Posterior vena cava (tissue), 2 donors: ENCODE data around the gene ENO4. TPM values are rescaled to one million over a fixed set of nuclear protein-coding genes. Genes with fewer than 3 reads are reported as not detected.

Experiments used
- DNase-seq: peaks from one replicate; pipeline ENCODE4 v3.0.0-alpha.2; 2020; ENCODE audit warnings: low spot score
- intact Hi-C, 2 donors: fragments of 100-400 bp; cut with DNase I; formaldehyde crosslinking; loops; one replicate each; pipeline versions ENCODE4 v1.14.1 to v1.14.2; 2022 to 2023
- total RNA-seq, 2 donors: library from RNA; stranded (reverse); fragmentation: NEBNext Ultra II Directional; extraction: Animal tissue kit (Norgen Biotek cat#: 25700); gene quantifications; one replicate each; pipeline ENCODE4 v1.2.1, GENCODE V29; 2021
- donor health status: DM: yes; HTN: yes; CAD: no.
- donor health status: DM: yes; HTN: yes; CAD: no.

ENO4 gene
- total RNA-seq, 2 donors from 2014 or later: 0.32 TPM; not detected in 1

DNA sequence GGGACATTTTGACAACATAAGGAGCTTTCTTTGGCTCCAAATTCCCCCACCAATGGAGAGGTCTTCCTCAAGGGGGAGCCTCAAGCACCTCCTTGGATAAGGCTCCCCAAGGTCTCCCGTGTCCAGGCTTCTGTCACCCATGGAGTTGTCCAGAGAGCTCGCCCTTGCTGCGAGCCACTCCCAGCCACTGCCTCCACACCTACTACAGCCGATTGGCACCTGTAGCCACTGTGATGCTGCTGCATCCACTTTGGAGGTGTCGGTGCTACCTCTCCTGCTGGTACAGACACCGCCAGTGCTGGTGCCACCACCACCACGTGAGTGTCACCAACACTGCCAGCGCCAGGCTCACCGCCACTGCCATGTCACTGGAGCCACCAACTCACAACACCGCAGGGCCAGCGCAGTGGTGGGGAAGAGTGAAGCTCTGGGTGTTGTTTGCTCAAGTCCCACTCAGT, 22.1 kb upstream of the ENO4 start:
- no peak for DNase-seq
- intact Hi-C loops: no loop called here

DNA sequence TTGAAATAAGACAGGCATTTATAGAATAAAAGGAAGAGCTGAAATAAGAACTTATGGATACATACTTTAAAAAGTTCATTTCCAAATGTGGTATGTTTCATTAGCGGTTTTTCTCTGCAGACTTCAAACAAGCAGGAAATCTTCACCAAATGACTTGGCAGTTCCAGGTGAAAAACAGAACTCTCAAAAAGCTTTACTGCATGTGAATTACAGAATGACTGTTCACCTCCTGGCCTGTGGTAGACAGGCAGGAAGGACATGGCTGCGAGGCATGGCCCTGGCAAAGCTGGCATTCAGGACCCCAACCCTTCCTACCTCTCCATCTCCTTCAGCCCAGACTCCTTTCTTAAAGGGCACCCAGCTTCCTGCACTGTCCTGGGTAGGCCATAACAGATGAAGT, 21.2 kb upstream of the ENO4 start:
- intact Hi-C loops: no loop called here
- DNase-seq: no peak

DNA sequence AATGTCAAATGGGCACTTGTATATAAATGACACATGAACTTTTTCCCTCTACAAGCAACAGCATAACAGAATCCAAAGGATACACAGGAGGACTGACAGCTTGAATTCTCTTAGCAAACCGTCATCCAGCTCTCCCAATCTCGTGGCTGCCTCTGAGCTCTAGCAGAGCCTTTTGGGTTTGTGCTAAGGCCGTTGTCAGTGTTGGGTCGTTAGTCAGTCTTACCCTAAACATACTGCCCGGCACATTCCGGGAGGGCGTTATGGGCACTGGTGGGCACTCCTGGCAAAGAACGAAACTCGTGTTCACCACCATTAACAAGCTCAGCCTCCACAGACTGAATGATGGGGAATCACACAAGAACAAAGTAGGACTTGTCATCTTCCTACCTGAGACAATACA, 19.6 kb upstream of the ENO4 start:
- intact Hi-C loops: no loop called here
- no peak for DNase-seq

DNA sequence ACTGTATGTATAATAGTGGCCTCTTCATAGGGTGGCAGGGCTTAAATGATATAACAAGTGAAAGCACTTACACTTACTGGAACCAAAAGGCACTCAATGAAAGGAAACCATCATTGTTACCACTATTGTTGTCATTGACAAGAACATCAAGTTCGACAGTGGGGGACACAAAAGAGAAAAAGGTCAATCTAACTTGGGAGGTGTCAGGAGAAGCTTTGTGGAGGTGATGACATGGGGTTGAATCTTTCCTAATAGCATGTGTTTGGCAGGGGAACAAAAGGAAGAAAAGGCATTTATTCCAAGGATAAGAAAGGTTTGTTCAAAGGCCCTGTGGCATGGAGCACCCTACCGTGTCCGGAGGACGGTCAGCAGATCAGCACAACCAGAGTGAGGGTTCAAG, 18.2 kb upstream of the ENO4 start:
- intact Hi-C loops: no loop called here
- DNase-seq: no peak

DNA sequence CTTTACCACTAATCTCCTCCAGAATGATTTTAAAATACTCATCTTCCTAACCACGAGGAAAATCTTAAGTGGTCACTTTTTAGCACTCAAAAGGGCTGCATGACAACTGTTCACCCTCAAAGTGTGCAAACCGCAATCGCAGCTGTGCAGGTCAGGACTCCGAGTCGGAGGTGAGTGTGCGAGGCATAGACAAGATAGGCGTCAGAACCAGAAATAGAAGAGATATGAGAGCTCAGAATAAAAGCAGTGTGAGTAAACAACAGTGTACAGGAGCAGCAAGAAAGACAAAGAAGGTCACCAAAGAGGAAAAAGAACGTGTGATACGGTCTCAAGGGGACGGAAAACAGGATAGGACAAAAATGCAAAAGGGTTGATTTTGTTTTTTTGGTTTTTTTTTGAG, 17.5 kb upstream of the ENO4 start:
- no peak for DNase-seq
- intact Hi-C loops: no loop called here

DNA sequence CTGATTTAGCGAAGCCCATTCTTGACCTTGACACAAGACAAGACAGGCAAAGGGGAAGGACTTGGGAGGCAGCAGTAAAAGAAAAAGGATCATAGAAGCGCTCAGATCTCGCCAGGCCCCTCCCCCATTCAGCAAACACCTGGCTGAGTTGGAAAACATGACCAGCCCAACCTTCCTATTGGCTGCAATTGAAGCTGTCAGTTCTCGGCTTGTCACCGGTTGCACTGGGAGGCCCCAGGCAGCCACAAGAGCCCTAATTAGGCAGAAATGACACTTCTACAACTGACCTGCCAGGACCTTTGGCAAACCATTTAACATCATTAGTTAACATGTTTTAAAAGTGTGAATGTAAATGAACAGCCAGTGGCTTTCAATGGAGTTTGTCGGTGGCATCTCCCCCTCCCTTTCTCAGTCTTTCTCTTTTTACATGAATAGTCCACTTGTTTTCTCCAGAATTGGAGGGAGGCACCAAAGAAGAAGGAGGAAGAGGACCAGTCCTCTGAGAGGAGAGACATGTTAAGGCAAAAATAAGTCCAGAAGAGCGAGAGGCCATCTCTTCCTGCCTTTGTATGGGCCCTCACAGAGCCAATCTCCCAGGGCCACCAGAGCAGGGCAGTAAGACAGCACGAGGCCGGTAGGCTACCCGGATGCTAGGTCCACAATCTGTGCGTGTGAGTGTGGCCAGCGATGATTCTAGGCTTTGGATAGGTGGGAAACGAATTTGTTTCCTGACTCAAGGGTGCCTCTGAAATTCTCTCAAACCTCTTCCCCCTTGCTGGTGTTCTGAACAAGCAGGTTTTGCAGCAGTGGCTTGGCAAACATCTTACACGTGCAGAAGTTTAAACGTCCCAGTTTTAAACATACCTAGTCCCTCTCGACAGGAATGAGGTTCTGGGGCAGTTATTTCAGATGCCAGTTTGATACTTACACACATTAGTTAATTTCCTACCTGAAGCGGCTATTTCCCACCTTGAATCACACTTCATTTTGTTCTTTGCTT, 15.0 kb upstream of the ENO4 start:
- DNase-seq: no peak
- intact Hi-C loops: no loop called here

DNA sequence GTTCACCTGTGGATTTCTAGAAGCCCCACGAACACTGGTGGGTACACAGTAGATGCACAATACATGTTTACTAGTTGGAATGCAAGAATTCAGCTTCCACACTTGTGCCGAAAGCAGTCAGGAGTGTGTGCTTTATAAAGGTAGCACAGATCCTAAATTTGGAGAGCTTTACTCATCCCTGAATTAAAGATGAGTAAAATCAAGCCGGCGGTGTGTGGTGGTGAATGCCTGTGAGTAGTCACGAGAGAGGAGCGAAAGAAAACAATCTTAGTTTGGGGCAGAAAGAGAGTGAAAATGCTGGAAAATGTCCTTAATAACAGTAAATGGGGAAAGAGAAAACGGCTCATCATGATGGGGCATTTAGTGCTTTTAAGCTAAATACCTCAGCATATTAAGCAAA, 13.6 kb upstream of the ENO4 start:
- intact Hi-C loops: no loop called here
- DNase-seq: no peak

DNA sequence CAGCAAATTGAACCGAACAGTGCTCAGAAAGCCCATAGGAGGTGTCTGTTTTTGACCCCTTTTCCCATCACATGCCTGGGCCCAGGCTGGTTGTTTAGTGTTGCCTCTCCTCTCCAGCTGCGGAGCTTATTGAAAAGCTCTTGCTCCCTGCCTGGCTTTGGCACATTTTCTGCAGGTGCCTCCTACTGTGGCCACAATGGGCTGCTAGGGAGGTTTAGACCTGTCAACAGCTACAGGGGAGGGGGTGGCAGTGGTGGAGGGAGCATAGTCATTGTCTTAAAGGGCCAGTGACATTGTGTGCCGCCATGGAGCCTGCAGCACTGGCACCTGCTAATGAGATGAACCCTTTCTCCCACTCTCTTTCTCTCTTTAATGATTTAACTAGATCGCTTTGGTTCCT, 13.2 kb upstream of the ENO4 start:
- no peak for DNase-seq
- intact Hi-C loops: no loop called here

DNA sequence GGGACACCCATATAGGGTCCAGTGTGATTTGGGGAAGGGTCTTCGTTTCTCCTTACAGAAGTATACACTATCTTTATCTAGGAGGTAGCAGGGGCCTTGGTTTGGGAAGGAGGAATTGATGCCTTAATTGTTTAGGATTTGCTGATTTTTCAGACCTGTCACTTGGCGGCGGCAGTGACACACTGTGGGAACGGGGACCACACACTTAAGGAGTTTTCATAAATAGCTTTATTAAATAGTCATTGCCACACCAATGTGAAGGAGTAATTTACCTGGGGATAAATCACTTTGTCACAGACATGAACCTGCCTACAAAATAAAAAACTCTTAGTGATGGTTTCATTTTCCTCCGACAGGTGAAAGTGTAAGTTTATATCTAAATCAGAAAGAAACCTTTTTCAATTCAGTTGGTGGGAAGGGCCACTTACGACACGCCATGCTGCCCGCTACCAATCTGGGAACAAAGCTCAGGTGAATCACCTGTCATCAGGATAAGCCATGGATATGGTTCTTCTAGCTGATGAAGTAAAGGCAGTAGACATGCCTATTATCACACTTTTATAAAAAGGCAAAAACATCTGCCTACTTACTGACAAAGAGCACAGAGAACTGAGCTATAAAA, 12.3 kb upstream of the ENO4 start:
- no peak for DNase-seq
- intact Hi-C loops: no loop called here

DNA sequence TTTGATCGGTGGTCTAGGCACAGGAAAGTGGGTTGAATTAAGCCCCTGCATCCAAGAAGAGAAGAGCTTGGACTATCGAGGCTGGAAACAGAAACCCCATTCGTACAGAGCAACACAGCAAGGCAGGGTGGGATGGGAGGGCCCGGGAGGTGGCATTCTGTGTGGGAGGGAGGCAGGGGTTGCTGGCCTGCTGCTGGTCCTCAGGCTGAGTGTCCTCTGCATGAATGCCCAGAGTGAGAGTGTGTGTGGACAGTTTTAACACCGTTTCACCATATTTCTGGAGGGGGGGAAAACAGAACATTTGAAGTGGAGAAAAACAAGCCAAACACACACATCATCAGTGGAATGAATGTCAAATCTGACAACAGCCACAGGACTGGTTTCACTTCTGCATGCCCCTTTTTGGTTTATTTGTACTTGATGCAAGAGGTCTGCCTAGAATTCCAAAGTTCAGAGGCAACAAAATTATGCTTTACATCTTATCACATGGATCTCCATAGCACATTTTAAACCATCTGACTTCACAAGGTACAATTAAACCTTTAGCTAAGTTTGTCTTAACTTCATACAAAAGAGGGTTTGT, 11.1 kb upstream of the ENO4 start:
- no peak for DNase-seq
- intact Hi-C loops: no loop called here

DNA sequence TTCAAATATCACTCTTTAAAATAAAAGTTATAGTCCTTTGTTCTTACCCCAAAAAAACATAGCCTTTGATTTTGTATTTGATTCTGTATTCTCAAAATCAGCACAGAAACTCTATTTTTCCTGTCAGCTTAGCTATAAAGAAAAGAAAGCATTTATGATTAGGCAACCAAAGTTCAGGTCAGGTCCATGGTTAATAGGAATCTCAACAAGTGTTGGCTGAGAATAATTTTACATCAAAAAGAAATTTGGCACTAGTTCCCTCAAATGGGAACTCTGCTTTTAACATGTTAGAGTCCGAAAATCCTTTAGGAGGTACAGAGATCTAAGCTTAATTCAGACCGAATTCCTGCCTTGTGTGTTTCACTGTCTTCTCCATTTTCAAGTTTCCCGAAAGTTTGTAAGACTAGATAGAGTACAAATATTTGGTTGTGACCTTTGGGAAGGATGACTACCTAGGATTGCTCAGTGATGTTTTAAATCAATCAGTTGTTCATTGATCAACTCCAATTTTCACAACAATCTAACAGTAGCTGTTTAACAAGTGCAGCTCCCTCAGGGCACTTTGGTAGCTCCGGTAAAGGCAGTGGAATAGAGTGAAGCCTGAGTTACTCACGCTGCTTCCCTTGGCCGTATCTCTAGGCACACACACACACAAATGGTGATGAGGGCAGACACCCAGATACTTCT, 8.8 kb upstream of the ENO4 start:
- intact Hi-C loops: no loop called here
- no peak for DNase-seq

DNA sequence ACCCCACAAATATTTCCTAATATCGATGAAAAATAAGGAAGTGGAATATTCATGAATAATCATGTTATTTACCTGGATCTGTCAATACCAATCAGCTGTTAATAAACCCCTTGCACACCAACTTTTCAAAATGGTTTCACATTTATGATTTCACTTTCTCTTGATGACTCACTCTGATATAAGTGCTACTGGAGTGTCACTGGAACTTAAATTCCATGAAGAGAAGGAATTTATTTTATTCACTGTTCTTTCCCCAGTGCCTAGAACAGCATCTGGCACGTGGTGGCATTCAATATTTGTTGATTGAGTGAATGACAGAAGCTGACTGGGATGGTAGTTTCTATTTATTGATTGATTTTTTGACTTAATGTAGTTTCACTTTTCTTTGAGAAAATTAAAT, 3.5 kb upstream of the ENO4 start:
- intact Hi-C loops: no loop called here

DNA sequence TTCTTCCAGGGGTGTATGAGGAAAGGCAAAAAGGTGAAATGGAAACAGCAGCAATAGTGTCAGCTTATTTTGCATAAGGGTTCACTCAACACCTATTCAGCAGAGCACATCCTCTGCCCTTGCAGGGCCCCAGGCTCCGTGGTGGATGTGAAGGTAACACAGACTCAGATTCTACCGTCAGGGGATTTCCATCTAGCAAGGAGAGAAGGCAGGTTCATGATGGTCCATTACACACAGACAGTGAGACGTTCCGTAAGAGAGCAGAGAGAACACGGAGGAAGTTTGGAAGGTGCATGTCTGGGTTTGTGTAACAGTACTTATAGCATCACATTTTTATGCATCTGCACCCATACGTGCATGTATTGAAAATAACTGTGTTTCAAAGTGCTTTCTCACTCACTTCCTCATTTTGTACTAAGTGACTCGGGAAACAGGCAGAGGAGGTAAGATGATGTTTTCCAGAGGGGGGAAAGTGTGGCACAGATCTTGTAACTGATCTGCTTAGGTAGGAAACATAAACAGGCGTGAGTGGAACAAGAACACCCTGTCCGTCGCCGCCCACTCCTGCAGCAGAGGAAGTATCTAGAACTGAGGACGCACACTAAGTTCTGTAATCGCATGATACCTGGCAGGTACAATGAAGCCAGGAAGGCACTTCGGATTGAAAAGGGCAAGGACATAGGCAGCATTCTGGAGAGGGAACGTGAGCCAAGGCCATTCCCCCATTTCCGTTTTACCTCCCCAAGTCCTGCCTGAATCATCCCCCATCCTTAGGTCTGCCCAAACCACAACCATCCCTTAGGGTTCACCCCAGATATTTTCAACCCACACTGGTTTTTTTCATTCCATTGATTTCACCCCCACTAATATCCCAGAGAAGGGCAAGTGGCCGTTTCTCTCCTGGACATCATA, 1.0 kb upstream of the ENO4 start:
- intact Hi-C loops: no loop called here
- DNase-seq: no peak

More for the DNA sequence above, 3.5 kb upstream of the ENO4 start:
- DNase-seq: no peak

DNA sequence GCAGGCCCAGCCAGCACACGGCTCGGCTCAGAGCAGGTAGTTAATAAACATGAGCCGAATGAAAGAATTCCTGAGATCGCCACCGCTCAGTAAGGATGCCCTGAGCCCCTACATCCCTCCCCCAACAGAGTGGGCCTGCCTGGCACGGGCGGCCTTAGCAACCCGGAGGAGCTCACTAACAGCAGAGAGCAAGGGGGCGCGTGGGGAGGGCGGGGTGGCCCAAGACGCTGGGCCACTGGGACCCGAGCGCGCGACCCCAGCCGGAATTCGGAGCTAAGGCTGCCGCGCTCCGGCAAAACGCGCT, 403 bp upstream of the ENO4 start:
- DNase-seq: no peak

DNA sequence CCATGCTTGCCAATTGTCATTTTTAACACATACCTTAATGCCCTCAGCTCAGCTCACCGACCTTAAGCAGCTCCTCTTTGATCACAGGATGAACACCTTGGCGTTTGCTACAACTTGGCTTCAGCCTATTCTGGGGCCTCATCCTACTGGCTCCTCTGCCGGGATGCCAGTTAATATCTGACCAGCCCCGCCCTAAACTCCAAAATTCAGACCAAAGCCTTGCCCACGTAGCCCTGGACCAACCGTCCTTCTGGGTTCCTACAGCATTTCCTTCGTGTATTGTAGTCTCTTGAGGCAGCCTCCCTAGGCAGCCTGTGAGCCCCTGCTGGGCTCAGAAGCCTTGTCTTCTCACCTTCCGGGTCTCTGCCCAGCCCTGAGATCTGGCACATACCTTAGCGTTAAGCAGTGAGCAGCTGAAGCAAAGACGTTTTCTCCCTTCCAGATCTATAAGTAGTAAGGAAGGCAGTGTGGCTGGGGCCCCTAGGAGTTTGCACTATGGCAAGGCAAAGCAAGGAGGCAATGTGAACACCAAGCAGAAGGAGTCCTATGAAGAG, 836 bp downstream of the ENO4 start:
- intact Hi-C loops: no loop called here
- no peak for DNase-seq

More for the DNA sequence above, 403 bp upstream of the ENO4 start:
- intact Hi-C loops: no loop called here

DNA sequence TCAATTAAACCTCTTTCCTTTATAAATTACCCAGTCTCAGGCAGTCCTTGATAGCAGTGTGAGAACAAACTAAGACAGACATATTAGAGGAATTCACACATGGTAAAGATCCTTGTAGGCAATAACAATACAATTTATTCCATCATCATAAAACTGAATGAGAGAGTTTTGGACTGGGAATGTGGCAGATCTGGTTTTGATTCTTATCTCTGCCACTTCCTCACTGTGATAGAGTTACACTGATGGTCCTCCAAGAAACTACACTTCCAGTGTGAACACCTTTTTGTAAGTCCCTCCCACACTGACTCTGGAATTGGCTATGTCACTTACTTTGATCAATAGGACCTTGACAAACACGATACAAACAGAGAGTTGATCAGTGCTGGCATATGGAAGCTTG, 2.9 kb downstream of the ENO4 start:
- DNase-seq: no peak
- intact Hi-C loops: no loop called here

DNA sequence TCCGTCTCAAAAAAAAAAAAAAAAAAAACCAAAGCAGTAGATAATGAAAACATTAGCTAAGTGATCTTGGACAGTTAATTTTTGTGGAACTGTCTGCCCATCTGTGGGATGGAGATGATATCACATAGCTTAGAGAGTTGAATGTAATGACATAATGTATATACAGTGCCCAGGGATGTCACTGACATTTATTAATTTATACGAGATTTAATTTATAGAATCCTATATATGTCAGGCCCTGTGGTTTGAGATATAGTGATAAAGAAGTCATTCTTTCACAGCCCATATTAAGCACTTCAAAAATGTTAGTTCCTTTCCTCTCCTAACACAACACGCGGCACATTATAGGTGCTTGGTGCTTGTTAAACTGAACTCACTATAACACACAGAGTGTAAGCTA, 4.0 kb downstream of the ENO4 start:
- intact Hi-C loops: no loop called here
- no peak for DNase-seq

DNA sequence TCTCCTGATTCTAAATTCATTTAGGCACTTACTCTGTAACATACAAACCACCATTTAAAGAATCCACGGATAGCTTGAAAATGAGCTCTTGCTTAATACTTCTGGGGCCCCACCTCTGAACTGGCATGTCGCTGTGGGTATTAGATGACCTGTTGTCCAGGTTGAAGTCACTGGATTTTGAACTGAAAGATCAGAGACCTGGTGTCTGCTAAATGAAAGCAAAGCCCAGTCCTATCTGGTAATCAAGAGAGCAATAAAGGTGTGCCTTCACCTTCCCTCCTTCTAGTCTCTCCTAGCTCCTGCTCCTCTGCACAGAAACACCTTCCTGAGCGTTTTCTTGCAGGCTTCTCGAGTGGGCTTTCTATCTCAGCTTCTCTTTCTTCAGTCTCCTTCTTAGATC, 4.4 kb downstream of the ENO4 start:
- intact Hi-C loops: no loop called here
- no peak for DNase-seq

DNA sequence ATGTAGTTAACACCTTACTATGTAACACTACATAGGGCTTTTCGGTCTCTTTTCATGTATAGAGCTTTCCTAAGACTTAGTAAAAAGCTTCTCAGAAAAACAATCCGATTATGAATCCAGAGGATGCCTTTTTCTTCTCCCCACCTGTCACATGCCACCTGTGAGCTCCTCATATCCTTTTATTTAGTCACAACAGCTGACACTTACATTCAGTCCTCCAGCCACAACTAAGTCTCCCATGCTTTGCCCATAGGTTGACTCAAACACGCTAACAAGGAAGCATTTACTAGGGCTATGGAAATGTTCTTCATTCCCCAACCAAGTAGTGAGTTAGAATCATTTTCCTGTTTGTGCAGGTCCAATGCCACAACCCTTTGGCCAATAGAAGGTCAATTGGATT, 7.9 kb downstream of the ENO4 start:
- intact Hi-C loops: no loop called here
- DNase-seq: no peak
